NCI-H2171 treated with DMSO at 0.1 percent for 48 hours (cell line): ENCODE results near the gene AIP.
A peak's percentile ranks its signal among the peaks of the same experiment; 100 is the strongest.
"Not testable (repeated sequence)": the region's sequence is repeated elsewhere in the genome, so short reads cannot be mapped to it uniquely, and the experiment has no call there.

Experiments
- DNase-seq: peaks from one replicate; lab custom pipeline; 2025; lab: John Stamatoyannopoulos, UW

Gene AIP

GRCh38 chr11:67468759-67469507 is 13.9 kb upstream of the AIP start, which contains the start of gene TMEM134:
TMEM134 (minus strand) TSS chr11:67469251; CDS start chr11:67469192, 59 bp downstream.
- peak; percentile 85 for DNase-seq

- no peak for DNase-seq
Observed at GRCh38 chr11:67469508-67469811, 13.4 kb upstream of the AIP start.

- DNase-seq: no peak
Observed at GRCh38 chr11:67470337-67471002, 12.4 kb upstream of the AIP start.

- no peak for DNase-seq
Observed at GRCh38 chr11:67472882-67473281, 9.9 kb upstream of the AIP start.

GRCh38 chr11:67476692-67477091 is 6.1 kb upstream of the AIP start:
- DNase-seq: not testable (repeated sequence)

GRCh38 chr11:67477344-67478050 is 5.3 kb upstream of the AIP start:
- not testable (repeated sequence) for DNase-seq

- no peak for DNase-seq
Observed at GRCh38 chr11:67482275-67482826, 475 bp upstream of the AIP start.

GRCh38 chr11:67483831-67484665 is 1.2 kb downstream of the AIP start:
- DNase-seq: no peak

- DNase-seq: no peak
Observed at GRCh38 chr11:67484847-67485311, 2.1 kb downstream of the AIP start.

GRCh38 chr11:67485873-67486361 is 3.1 kb downstream of the AIP start:
- not testable (repeated sequence) for DNase-seq

GRCh38 chr11:67486481-67487195 is 3.8 kb downstream of the AIP start:
- DNase-seq: no peak

- no peak for DNase-seq
Observed at GRCh38 chr11:67489203-67489884, 6.5 kb downstream of the AIP start.

GRCh38 chr11:67489885-67490726 is 7.3 kb downstream of the AIP start:
- no peak for DNase-seq

GRCh38 chr11:67490727-67491065 is 7.9 kb downstream of the AIP start:
- DNase-seq: no peak

GRCh38 chr11:67491276-67492068 is 8.6 kb downstream of the AIP start:
- DNase-seq: no peak

GRCh38 chr11:67492069-67492727 is 9.4 kb downstream of the AIP start:
- no peak for DNase-seq

- no peak for DNase-seq
Observed at GRCh38 chr11:67492801-67493547, 10.1 kb downstream of the AIP start.
